B cell (primary cell): ENCODE data around the gene DCUN1D3. TPM values are rescaled to one million over a fixed set of nuclear protein-coding genes. Genes with fewer than 3 reads are reported as not detected.

Experiments
- ATAC-seq: fragments of 200-7000 bp; cut with Tn5 transposase; one replicate; pipeline ENCODE4 v1.10.0; 2021; ENCODE audit warnings: low read depth, mild to moderate bottlenecking, moderate number of reproducible peaks, moderate library complexity
- CTCF ChIA-PET: fragments of 350-600 bp; sonication (Branson Sonifier 250); formaldehyde crosslinking; loops from one replicate; lab custom pipeline; 2021; ENCODE audit warnings: antibody characterized with exemption, inconsistent platforms; lab: Charles Lee
- POLR2A ChIA-PET: fragments of 350-600 bp; sonication (Branson Sonifier 250); formaldehyde crosslinking; loops from one replicate; lab custom pipeline; 2021; ENCODE audit warnings: antibody characterized with exemption; lab: Charles Lee
- DNase-seq: peaks from one replicate; pipeline ENCODE4 v3.0.0; 2013
- H2AFZ ChIP-seq: 2 replicates; pipeline ENCODE4 v1.6.1; 2012; ENCODE audit warnings: mild to moderate bottlenecking, low read depth, low read length; ENCODE audit not compliant: insufficient read depth, poor library complexity, severe bottlenecking
- H3K27ac ChIP-seq, 2 donors: 1 replicate in 1 of 2; 2 replicates in 1 of 2; pipeline ENCODE4 v1.5.1; 2012 to 2013; ENCODE audit warnings: low read length in 2 of 2, mild to moderate bottlenecking in 2 of 2, moderate library complexity in 1 of 2
- H3K27me3 ChIP-seq, 4 experiments: fragments of 200-600 bp in 1 of 4; sonication (generic) in 1 of 4; replicated peaks in 1 of 4; 1 replicate in 2 of 4; 2 replicates in 2 of 4; pipeline versions ENCODE4 v1.6.1 to v1.7.0; 2013 to 2016; ENCODE audit warnings: low read length in 3 of 4, mild to moderate bottlenecking in 2 of 4, mixed read lengths in 1 of 4, moderate library complexity in 1 of 4; ENCODE audit not compliant: insufficient read depth in 4 of 4, control insufficient read depth in 3 of 4; ENCODE audit errors: control extremely low read depth in 1 of 4
- H3K36me3 ChIP-seq, 2 experiments: replicated peaks in 1 of 2; 1 replicate in 1 of 2; 2 replicates in 1 of 2; pipeline versions ENCODE4 v1.6.1 to v1.7.1; 2013; ENCODE audit warnings: low read length in 1 of 2; ENCODE audit not compliant: insufficient read depth in 2 of 2, control insufficient read depth in 1 of 2; ENCODE audit errors: control extremely low read depth in 1 of 2, extremely low read depth in 1 of 2
- H3K4me1 ChIP-seq, 2 donors: fragments of 200-600 bp in 1 of 2; sonication (generic) in 1 of 2; 1 replicate in 1 of 2; 2 replicates in 1 of 2; pipeline versions ENCODE4 v1.5.1 to v1.6.1; 2013 to 2017; ENCODE audit warnings: low read length in 2 of 2; ENCODE audit not compliant: control insufficient read depth in 2 of 2, insufficient read depth in 2 of 2
- H3K4me2 ChIP-seq: replicated peaks from 2 replicates; pipeline ENCODE3; 2012; ENCODE audit warnings: mild to moderate bottlenecking, low read depth, low read length; ENCODE audit not compliant: poor library complexity, severe bottlenecking
- H3K4me3 ChIP-seq, 5 experiments: fragments of 200-600 bp in 1 of 5; sonication (generic) in 1 of 5; 1 replicate in 3 of 5; 2 replicates in 2 of 5; pipeline versions ENCODE4 v1.5.1 to v1.7.0; 2011 to 2016; ENCODE audit warnings: low read length in 4 of 5, mild to moderate bottlenecking in 4 of 5, low read depth in 2 of 5, control low read depth in 1 of 5, moderate library complexity in 1 of 5; ENCODE audit not compliant: insufficient read depth in 1 of 5; ENCODE audit errors: control extremely low read depth in 1 of 5, extremely low read depth in 1 of 5
- H3K79me2 ChIP-seq: fragments of 200-600 bp; sonication (generic); one replicate; pipeline ENCODE4 v1.6.0; 2016; ENCODE audit warnings: low read length; ENCODE audit not compliant: control insufficient read depth, insufficient read depth
- H3K9ac ChIP-seq: fragments of 200-600 bp; sonication (generic); 2 replicates; pipeline ENCODE4 v1.6.1; 2017; ENCODE audit warnings: mild to moderate bottlenecking, low read length, moderate library complexity
- H3K9me3 ChIP-seq, 3 donors: one replicate each; pipeline versions ENCODE4 v1.6.1 to v1.7.1; 2013; ENCODE audit warnings: low read length in 2 of 3; ENCODE audit not compliant: control insufficient read depth in 2 of 3, insufficient read depth in 1 of 3; ENCODE audit errors: control extremely low read depth in 1 of 3
- H4K20me1 ChIP-seq: 2 replicates; pipeline ENCODE4 v1.6.0; 2012; ENCODE audit warnings: mild to moderate bottlenecking, low read length; ENCODE audit not compliant: insufficient read depth, control insufficient read depth, poor library complexity, severe bottlenecking
- H3K27ac Mint-ChIP-seq: one replicate; pipeline ENCODE4 v1.8.0; 2021; ENCODE audit warnings: mixed read lengths
- H3K27me3 Mint-ChIP-seq: one replicate; pipeline ENCODE4 v1.8.0; 2021; ENCODE audit warnings: mixed read lengths
- H3K4me1 Mint-ChIP-seq: one replicate; pipeline ENCODE4 v1.8.0; 2021; ENCODE audit warnings: mixed read lengths
- H3K4me3 Mint-ChIP-seq: one replicate; pipeline ENCODE4 v1.8.0; 2021; ENCODE audit warnings: mixed read lengths
- H3K9me3 Mint-ChIP-seq: one replicate; pipeline ENCODE4 v1.8.0; 2022; ENCODE audit warnings: mixed read lengths; ENCODE audit not compliant: insufficient read depth
- EZH2 ChIP-seq: IDR thresholded peaks from 2 replicates; pipeline ENCODE4 v1.6.1; 2012; ENCODE audit warnings: borderline replicate concordance, low read depth, mild to moderate bottlenecking, moderate library complexity, low read length; ENCODE audit not compliant: insufficient read depth, poor library complexity, severe bottlenecking
- WGBS: methylation state at CpG from one replicate; pipeline ENCODE4 v1.1.5; 2013; ENCODE audit warnings: missing lambda C conversion rate; ENCODE audit not compliant: insufficient coverage; 5-methylcytosine and 5-hydroxymethylcytosine counted together
- intact Hi-C: fragments of 100-400 bp; cut with micrococcal nuclease; formaldehyde crosslinking; loops from one replicate; pipeline ENCODE4 v1.10.0; 2022
- polyA plus RNA-seq: library from polyadenylated mRNA; depleted of rRNA; stranded (reverse); fragments of >200 nt; gene quantifications from 2 replicates; pipeline ENCODE4 v1.2.3, GENCODE V29; 2012
- total RNA-seq, 2 donors: library from RNA; stranded (reverse); fragments of 120-200 nt in 1 of 2; gene quantifications; 1 replicate in 1 of 2; 2 replicates in 1 of 2; pipeline versions ENCODE4 v1.2.3 to v1.2.4, GENCODE V29; 2013 to 2022
- TF ChIP-seq, protein P1 (sequence below): fragments of 200-600 bp; IDR thresholded peaks from one replicate; pipeline ENCODE4 v1.8.0; 2022; ENCODE audit warnings: antibody characterized with exemption, mild to moderate bottlenecking

The DCUN1D3 gene
- total and polyA plus RNA-seq, 2 donors (not counting 1 experiment from before 2014, with no cell fraction given) = 2.0 to 5.0 TPM

DNA sequence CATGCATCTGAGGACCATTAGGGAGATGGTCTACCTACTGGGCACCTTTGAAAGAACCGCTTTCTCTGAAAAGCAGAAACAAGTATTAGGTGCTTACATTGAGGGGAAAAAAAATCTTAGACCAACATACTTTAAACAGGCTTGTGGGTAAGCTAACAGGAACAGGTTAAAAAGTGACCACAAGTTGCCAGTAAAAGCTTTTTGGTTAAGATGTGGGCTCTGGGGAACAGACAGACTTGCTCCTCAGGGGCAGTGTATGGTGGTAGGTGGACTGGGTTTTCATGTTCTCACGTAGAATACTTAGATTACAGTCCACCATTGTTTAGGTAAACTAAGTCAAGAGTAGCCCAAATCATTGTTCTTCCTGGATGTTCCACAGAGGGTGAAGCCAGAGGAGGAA, 52.6 kb downstream of the DCUN1D3 start:
- CTCF ChIA-PET = interaction anchor here (0.7 to 7.5 kb wide), 10 partner anchors 10 to 431 kb away, joined by 3 to 51 read pairs (median 4); partner anchors contain the start of gene CRYM

DNA sequence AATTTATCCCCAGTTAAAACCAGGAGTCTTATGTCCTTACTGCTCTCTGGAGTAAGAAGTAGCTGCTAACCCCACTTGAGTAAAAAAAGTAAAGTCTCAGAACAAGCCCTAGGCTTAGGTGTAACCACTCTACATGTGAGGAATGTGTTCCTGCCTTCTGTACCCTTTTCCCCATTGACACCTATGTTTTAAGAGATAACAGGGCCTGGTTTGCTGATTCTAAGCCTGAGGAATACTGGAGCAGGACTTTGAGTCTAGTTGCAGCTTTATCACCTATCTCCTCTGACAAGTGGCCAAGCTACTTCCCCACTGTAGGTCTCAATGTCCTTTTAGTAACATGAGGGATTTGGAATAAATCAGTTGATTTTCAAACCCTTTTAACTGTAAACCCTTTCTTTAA, 53.6 kb downstream of the DCUN1D3 start:
- H3K4me3 Mint-ChIP-seq = no peak overlapping the region
- no peak overlapping the region for H3K27ac ChIP-seq
- POLR2A ChIA-PET = no interaction called here
- CTCF ChIA-PET = interaction anchor here (0.7 to 7.5 kb wide), 4 partner anchors 28 to 1174 kb away, joined by 3 to 51 read pairs (median 24); no protein-coding TSS in a partner anchor
- H3K27ac Mint-ChIP-seq = no peak overlapping the region
- H3K79me2 ChIP-seq = no peaks in the 10 kb centered on the region
- H3K4me1 Mint-ChIP-seq = peaks cover 4% of the 10 kb centered on the region
- no peaks in the 10 kb centered on the region for H3K9me3 Mint-ChIP-seq
- intact Hi-C loops = no loop called here
- H3K4me2 ChIP-seq = no peak overlapping the region
- no peaks in the 10 kb centered on the region for H3K27me3 Mint-ChIP-seq
- DNase-seq (no peak), ATAC-seq (no peak)
- no peak overlapping the region for H3K9ac ChIP-seq
- TF ChIP-seq, protein P1, sequence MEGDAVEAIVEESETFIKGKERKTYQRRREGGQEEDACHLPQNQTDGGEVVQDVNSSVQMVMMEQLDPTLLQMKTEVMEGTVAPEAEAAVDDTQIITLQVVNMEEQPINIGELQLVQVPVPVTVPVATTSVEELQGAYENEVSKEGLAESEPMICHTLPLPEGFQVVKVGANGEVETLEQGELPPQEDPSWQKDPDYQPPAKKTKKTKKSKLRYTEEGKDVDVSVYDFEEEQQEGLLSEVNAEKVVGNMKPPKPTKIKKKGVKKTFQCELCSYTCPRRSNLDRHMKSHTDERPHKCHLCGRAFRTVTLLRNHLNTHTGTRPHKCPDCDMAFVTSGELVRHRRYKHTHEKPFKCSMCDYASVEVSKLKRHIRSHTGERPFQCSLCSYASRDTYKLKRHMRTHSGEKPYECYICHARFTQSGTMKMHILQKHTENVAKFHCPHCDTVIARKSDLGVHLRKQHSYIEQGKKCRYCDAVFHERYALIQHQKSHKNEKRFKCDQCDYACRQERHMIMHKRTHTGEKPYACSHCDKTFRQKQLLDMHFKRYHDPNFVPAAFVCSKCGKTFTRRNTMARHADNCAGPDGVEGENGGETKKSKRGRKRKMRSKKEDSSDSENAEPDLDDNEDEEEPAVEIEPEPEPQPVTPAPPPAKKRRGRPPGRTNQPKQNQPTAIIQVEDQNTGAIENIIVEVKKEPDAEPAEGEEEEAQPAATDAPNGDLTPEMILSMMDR = no peak
- no peak for TF ChIP-seq EZH2
- no peaks in the 10 kb centered on the region for H3K27me3 ChIP-seq
- no peaks in the 10 kb centered on the region for H3K36me3 ChIP-seq
- no peak overlapping the region for H3K4me3 ChIP-seq
- H3K9me3 ChIP-seq = no peaks in the 10 kb centered on the region
- peaks cover 0 to 3% of the 10 kb centered on the region in 2 donors for H3K4me1 ChIP-seq
- no peak overlapping the region for H2AFZ ChIP-seq
- no peaks in the 10 kb centered on the region for H4K20me1 ChIP-seq

More for the DNA sequence above, 52.6 kb downstream of the DCUN1D3 start:
- Mint-ChIP-seq H3K27me3 (no peaks in the 10 kb centered on the region), H3K4me3 (no peak overlapping the region), H3K4me1 (peaks cover 4% of the 10 kb centered on the region), H3K9me3 (no peaks in the 10 kb centered on the region), H3K27ac (no peak overlapping the region)
- no CpG with 5 or more reads among the region's 2 CpGs for WGBS
- Histone ChIP-seq H3K4me3 (no peak overlapping the region), H3K9me3 (no peaks in the 10 kb centered on the region), H4K20me1 (no peaks in the 10 kb centered on the region), H3K4me1 (peaks cover 0 to 3% of the 10 kb centered on the region in 2 donors), H2AFZ (no peak overlapping the region), H3K36me3 (no peaks in the 10 kb centered on the region), H3K79me2 (no peaks in the 10 kb centered on the region), H3K4me2 (no peak overlapping the region), H3K9ac (no peak overlapping the region), H3K27ac (no peak overlapping the region), H3K27me3 (no peaks in the 10 kb centered on the region)
- intact Hi-C loops = no loop called here
- DNase-seq (no peak), ATAC-seq (no peak)
- POLR2A ChIA-PET = no interaction called here
- TF ChIP-seq EZH2 = no peak
- TF ChIP-seq, protein P1 = no peak
